ENCODE data around the gene RCAN1.

GRCh38 chr21:34522284-34522683 lies 92.6 kb downstream of the RCAN1 start:
- TF ChIP-seq SUZ12 (IDR thresholded peaks at IDR 0.05; ENCODE audit: low read length) (no peak), CTCF (IDR thresholded peaks at IDR 0.05; ENCODE audit: control extremely low read depth in 1 of 3, insufficient read depth in 1 of 3, low read depth in 1 of 3, low read length in 3 of 3) (no peak), HDAC2 (IDR thresholded peaks at IDR 0.05; ENCODE audit: borderline replicate concordance in 1 of 2, low read depth in 2 of 2, low read length in 2 of 2) (no peak), POU5F1 (IDR thresholded peaks at IDR 0.05; ENCODE audit: low read depth, low read length) (no peak), POLR2A (IDR thresholded peaks at IDR 0.05; ENCODE audit: control extremely low read depth in 1 of 2, low read depth in 2 of 2, low read length in 2 of 2) (no peak), EP300 (IDR thresholded peaks at IDR 0.05; ENCODE audit: borderline replicate concordance in 1 of 2, low read depth in 2 of 2, low read length in 2 of 2) (no peak), POLR2AphosphoS5 (IDR thresholded peaks at IDR 0.05; ENCODE audit: low read depth, low read length) (no peak), EZH2 (IDR thresholded peaks at IDR 0.05; ENCODE audit: low read depth, low read length, severe bottlenecking) (no peak), HDAC6 (IDR thresholded peaks at IDR 0.05; ENCODE audit: low read depth, low read length) (no peak), JUN (IDR thresholded peaks at IDR 0.05; ENCODE audit: low read depth, low read length) (no peak), ZNF274 (IDR thresholded peaks at IDR 0.05; ENCODE audit: borderline replicate concordance, extremely low read depth, low read length) (no peak), MAX (IDR thresholded peaks at IDR 0.05) (no peak)
